GM21381 (cell line): ENCODE measurements around the gene MRC2.
"Not testable (repeated sequence)": the region's sequence is repeated elsewhere in the genome, so short reads cannot be mapped to it uniquely, and the experiment has no call there.

Experiments
- ATAC-seq: cut with Tn5 transposase; IDR thresholded peaks from one replicate; pipeline ENCODE4 v1.9.1; 2021; ENCODE audit warnings: mild to moderate bottlenecking, moderate library complexity; ENCODE audit not compliant: unreplicated experiment

Gene MRC2

DNA sequence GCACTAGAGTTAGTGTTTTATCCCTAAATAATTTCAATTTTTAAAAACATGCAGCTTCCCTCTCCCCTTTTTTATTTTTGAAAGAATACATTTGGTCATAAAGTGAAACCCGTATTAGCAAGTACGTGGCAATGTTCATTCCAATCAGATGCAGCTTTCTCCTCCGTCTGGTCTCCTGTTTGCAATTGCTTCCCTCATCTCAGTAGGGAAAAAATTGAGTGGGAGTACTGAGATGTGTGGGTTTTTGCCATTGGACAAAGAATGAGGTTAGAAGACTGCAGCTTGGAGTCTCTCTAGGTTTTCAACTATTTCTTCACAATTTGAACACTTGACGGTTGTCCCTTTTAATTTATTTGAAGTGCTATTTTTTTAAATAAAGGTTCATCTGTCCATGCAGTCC is 14.4 kb upstream of the MRC2 start:
- ATAC-seq: not testable (repeated sequence)

DNA sequence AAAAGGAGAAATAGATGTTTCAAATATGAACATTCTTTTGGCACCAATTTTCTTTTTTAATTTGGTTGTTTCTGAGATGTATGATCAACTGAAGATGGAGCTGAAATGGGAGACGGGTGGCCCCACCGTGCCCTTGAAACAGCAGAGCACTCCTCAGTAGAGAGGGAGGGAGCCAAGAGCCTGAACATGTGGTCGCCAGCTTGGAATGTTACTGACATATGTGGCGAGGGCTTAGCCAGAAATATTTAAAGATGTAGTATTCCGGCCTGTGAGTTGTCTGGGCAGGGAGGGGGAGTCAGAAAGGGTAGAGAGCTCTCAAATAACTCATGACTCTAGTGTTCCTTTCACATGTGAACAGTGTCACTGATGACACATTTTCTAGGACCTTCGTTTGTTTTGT is 13.3 kb upstream of the MRC2 start:
- no peak for ATAC-seq

DNA sequence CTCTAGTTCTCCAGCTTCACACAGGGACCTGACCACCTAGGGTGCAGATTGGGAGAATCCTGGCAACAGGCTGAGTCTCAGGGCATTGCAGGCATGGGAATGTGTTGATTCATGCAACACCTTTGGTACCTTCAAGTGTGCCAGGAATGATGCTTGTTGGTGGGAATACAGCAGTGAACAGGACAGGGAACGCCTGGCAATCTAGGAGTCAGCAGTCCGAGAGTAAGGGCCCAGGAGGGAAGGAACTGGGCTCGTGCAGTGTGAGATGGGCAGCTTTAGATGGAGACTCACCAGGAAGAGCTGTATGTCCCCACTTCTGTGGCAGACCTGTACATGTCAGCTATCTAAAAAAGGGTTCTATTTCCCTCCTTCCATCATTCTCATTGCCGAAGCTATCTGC is 12.0 kb upstream of the MRC2 start:
- ATAC-seq: no peak

DNA sequence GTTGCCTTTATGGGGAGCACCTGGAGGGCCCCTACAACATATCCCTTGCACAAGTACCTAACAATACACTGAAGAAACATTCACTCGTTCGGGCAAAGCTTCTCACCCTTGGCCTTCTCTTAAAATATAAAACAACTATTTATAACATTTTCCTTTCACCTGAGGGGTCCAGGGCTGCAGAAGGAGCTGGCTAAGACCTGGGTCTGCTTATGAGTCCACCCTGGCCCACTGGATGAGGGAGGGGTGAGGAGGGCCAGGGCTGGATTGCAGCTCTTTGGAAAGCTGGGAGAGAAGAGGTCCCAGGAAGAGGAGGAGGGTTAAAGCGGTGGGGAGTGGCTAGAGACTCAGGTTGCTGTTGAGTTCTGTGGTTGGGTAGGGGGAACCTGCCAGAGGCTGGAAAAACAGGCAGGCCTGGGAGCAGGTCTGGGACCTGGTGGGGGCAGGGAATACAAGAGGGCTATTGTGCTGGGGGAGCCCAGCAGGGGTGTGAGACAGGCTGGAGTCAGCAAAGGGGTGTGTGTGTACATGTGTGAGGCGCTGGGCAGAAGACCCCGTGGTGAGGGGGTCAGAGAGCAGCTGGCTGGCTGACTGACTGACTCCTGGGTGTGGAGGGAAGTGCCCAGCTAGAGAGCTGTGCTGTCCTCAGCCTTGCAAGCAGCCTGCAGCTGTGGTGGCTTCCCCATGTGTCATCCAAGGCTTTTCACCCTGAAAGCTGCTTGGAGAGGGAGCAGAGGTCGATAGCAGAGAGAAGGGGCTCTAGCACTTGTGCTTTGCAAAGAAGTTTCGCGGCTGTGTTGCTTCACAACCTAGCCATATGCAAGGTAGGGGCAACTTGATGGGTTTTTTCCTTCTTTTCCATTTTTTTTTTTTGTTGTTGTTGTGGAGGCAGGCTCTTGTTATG is 10.2 kb upstream of the MRC2 start:
- ATAC-seq: no peak

DNA sequence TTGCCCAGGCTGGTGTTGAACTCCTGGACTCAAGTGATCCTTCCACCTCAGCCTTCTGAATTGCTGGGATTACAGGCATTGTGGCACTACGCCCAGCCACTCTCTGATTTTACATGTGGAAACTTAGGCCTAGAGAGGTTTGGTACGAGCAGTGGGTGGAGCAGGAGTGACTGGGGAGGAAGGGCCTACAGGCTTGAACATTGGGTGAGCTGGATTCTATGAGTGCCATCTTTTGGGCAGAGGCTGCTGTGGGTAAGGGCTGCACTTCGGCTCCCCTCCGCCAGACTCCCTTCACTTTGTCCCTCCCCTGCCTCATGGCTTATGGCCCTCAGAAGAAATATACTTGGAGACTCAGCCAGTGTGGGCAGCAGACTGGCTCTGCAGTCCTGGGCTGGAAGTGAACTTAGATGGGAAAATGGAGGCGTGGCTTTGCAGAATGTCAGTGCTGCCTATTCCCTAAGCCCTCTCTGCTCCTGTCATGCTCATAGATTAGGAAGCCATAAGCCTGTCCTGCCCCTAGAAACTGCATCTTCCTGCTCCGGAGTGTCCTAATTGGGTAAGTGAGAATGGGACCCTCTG is 9.5 kb upstream of the MRC2 start:
- ATAC-seq: no peak

DNA sequence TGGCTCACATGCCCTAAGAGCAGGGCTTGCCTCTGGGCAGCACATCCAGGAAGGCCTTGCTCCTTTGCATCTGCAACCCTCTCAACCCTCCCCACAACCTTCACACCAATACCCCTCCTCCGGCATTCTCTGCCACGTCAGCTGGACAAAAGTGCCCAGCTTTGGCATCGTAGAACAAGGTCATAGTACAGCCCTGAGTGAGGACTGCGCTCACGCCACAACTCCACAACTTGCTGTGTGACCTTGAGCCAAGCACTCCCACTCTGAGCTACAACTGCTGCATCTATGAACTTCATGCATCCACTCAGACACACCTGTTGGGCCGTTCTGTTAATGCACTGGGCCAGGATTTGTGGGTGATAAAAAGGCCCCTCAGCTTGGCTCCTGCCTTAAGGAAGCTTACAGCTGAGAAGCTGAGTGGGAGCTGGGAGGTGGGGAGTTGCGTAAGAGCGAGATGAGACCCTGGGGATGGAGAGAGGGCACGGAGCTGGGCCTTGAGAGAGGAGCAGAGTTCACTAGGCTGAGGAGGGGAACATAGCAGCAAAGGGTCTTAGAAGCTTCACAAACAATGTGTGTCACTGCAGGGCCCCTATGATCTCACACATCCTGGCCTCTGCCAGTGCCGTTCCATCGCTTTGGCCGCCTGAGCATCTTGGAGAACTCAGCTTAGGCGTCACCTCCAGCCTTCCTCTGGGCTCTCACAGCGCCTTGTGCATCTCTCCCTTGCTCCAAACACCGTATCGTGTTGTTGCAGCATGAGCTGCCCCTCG is 8.6 kb upstream of the MRC2 start:
- ATAC-seq: no peak

DNA sequence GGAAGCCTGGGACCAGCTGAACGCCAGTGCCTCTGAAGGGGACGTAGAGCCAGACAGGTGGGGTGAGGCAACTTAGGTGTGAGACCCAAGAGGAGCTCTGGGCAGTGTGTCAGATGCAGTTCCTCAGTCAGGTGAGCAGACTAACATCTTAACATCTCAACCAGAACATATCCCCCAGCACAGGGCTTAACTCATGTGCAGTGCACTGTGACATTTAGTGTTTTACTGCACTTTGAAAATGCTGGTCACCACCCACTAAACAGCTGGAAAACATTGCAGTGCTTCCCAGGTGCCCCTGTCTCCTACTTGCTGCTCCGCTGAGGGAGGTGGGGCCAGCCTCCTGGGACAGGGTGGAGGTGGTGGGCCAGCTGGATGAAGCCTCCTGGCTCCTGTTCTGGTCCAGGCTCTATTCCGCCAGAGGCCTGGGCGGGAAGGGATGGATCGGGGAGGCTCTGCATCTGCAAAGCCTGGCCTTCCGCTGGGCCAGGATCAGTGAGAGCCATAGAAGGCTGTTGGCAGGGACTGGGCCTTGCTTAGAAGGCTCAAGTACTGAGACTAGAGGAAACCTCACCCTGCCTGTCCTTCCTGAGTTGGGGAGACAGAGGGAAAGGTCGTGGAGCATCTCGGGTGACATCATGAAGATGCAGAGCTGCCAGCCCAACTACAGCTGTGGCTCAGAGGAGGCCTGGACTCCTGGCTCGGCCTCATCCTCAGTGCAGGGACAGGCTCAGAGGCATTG is 7.9 kb upstream of the MRC2 start:
- no peak for ATAC-seq

DNA sequence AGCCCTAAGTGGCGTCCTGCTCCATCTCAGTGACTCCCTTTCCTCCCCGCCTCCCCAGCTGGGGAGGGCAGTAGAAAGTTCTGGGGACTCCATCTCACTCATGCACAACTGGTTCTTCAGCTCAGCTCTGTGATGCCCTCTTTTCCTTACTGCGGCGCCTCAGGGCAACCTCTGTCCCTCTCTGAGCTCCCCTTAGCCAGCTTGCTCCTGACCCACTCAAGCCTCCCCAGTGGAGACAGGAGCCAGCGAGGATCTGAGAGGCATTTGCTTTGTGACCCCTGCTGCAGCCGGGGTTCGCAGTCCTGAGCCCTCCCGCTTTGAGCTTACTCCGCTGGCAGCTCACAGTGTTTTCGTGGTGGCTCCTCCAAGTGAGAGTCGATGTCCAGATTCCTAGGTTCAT is 6.2 kb upstream of the MRC2 start:
- ATAC-seq: no peak

DNA sequence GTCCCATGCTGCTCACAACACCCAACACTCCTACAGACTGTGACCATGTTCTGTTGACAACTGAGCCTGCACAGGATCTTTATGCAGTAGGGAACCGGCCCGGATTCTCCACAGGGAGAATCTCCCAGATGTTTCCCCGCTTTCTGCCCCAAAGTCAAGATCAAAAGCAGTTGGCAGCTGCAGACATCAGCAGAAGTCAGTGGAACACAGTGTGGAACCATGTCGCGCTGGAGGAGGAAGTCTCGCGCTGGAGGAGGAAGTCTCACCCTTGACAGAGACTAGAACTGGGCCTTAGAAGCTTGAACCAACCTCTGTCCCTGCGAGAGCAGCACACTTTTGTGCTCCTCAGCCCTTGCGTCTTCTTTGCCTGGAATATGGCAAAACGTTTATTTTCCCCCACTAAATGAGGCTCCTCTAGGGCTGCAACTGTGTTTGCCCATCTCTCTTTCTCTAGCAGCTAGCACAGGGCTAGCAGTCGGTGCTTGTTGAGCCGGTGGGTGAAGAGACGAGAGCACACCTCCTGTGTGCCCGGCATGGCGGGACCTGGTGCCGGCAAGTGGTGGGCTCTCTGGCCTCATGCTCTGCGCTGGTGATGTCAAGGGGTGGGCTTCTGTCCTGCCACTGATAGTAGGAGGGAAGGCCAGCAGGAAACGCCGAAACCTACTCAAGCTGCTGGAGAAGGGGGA is 2.1 kb upstream of the MRC2 start:
- ATAC-seq: no peak

DNA sequence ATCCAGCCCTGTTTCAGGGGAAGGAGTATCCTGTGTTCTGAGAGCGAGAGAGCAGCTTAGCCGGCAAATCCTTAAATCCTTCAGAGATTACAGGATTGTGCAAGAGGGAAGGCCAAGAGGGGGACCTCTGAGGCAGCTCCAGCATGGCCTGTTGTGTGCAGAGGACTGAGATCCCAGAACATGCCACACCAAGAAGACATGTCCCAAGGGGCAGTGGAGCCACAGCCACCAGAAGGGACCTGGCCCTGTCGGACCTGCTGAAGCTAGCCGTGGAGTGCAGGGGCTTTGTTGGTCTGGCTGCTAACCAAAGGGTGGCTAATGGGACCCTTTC is 1.6 kb upstream of the MRC2 start:
- no peak for ATAC-seq

DNA sequence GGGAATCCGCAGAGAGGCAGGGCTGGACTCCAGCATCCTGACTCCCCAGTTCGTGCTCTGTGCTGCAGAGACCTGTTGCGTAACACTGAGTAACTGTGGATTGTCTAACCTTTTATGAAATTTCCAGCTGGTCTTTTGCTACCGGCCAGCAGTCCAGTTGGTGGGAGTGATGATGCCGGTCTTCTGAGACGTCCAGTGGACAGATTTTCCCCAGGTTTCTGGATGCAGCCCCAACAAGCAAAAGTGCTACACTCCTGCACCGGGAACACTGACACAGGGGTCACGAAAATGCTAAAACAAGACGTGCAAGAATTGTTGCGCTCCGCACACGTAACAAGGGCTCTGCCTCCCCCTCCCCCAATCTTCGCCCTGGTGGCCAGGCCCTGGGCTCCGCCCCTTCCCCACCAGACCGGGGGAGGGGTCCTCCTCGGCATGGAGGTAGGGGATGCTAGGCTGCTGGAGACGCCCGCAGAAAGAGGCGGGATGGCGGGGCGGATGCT is 701 bp upstream of the MRC2 start:
- ATAC-seq: no peak

DNA sequence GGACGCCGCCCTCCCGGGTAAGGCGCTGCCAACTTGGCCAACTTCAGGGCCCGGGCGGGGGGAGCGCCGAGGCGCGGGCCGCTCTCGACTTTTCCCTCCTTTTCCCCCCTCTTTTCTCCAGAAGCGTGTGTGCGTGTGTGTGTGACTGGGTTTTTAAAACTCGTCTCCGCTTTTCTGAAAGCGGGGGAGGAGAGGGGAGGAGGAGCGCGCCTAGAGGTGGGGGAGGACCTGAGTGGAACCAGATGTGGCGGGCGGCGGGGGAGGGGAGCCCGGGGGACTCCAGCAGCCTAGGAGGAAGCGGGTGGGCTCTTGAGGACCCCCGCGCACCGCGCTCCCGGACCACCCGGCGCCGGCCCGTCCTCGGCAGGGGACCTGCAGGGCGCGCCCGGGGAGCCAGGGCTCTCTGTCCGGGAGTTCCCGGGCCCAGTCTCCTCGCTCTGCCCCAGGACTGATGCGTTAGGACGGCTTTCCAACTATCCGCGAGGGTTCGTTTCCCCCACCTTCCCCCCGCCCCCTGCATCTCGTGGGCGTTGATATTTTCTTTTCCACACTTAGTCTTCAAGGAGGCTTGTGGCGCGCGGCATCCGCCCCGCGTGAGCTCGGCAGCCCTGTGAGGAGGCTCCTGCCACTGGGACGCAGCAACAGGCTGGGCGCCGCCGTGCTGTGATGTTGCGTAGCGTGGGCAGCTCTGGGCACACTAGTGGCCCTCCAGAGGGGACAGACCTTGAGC is 599 bp downstream of the MRC2 start:
- ATAC-seq: no peak

DNA sequence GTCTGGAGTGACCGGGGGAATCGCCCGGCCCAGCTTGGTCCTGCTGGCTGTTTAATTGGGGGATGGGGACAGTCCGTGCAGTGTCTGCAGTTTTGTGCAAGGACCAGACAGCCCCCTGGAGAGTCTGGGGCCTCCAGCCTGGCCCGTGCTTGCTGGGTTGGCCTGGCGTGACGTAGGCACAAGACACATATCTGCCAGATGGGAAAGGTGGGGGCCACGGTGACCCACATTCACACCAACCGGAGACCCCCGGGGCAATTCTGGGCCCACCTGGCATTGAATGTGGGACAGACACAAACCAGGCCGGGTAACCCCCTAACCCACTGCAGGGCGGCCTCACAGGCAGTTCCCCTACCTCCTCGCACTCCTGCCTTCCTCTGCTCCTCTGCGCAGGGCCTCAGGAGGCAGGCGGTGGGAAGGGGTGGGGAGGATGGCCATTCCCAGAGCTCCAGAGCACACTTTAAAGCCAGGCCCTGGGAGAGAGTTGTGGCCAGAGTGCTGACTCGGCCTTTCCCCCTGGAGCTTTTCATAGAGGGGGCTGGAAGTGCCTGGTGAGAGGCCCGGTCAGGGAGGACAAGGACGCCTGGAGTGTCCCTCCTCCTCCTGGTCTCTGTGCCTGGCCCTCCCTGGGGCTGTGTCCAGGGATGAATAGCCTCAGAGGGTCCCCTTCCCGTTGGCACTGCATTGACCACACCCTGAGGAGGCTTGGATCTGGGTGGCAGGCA is 1.5 kb downstream of the MRC2 start:
- no peak for ATAC-seq

DNA sequence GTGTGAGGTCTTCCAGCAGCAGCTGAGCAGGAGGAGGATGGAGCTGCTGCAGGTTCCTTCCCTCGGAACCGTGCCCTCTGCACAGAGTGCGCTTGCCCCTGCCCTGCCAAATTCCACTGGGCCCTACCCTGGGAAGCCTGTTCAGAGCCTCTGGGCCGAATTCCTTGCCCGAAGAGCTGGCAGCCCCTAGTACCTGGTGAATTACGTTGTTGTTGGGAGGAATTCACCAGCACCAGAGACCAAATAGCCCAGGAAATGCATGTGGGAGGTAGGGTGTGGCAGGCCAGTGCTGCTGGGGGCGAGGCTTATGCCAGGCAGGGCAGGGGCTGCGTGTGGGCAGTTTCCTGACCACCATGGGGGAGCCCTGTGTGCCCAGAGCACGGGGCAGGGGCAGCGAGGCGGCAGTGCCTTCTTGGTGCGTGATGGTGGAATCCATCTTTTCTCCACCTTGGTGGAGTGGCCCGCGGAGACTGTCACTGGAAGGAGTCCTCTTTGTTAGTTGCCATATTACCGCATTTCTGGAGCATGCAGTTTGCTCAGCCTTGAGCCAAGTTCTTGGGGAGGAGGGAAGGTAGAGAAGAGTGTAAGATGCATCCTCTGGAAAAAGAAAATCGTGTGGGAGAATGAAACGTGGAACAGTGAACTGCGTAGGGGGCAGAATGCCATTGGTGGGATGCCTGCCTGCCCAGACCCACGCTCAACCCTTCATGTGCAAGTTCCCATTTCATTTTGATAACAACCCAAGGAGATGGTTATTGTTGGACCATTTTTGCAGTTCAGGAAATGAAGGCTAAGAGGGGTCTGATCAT is 2.3 kb downstream of the MRC2 start:
- no peak for ATAC-seq

DNA sequence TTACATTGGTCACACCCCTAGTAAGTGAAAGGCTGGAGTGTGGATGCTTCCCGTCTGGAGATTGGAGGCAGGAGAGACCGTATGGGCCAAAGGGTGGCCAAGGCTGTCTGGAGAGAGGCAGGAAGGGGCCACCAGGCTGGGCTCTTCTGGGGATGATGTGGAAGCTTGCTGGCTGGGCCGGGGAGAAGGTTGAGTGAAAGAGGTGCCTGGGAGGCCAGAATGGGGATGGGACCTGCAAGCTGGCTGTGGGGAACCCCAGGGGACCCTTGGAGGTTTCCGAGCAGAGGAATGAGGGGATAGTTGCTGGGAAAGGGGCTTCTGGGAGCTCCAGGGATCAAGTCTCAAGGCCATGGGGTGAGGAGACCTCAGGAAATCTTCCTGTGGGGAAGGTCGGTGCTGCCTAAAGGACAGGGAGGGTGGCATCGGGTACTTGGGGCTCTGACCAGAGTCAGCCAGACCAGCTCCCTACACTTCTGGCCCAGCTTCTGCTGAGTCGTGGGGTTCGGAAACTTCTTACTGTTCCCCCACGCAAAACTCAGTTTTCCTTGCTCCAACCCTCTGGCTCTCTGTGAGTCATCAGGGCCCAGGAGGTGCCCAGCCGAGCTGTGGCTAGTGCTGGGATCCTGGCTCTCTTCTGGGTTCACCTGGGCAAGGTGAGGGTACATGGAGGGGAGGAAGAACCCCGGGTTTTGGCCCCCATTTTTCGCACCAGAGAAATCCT is 3.1 kb downstream of the MRC2 start:
- ATAC-seq: no peak

DNA sequence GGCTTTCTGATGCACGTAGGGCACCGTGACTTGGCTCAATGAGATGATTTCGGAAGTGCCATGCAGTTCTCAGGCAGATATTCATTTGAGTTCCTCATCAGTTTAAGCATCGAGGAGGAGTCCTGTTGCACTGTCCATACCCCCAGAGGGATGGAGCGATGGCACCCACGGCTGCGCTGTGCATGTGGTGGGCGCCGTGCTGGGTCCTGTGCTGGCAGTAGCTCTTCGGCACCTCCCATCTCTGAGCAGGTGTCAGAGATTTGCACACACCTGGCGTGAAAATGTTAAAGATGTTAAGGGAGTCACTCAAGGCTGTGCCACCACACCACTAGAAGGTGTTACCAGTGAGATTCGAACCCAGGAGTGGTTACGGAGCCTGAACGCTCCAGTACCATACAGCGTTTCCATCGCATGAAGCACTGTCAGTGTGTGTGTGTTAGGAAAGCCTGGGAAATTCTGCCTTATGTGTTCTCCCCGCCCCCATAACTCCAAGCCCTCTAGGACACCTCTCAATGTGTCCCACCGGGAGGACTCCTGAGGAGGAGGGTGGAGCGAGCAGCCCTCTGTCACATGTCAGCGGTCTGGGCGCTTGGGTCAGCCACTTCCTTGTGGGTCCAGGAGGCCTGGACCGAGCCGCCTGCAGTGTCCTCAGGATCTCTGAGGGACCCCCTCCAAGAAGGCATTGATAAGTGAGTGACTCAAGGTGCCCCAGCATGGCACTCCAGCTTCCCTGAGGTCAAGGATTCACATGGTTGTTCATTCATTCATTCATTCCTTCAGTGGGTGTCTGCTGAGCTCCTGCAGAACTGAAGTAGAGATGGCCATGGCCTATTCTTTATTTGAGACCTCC is 3.8 kb downstream of the MRC2 start:
- ATAC-seq: no peak
